ENCODE results near the gene CDC42BPB.
A peak's percentile ranks its signal among the peaks of the same experiment; 100 is the strongest.

CDC42BPB gene

DNA sequence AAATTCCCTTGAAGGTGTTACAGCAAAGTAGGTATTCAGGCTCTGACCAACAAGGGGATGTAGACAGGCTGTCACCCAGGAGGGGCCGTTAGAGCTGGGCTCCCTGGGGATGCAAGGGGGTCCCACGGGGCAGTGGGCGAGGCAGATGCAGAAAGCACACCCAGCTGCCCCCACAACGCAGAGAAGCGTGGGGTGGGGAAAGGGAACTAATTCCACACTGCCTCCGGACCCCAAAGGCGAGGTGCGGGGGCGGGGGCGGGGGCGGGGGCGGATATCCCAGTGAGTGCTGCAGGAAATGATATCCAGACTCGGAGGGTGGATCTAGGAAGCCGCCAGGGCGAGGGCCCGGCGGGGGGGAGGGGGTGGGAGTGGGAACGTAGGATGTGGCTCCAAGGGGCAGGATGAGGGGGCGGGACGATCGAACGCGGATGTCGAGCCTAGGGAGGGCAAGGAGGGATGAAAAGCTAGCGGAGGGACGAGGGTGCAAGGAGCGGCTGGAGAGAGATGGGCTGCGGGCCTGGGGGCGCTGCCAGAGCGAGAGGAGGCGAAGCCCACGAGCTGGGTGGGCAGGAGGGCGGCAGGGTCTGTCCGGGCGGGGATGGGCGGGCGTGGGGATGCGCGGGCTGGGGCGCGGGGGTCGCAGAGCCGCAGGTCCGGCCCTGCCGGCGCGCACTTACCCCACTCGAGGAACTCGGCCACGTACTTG lies 874 bp downstream of the CDC42BPB start:
- Histone ChIP-seq H3K27ac (ENCODE audit: extremely low read depth, low read depth, low read length) (peak overlapping the region; percentile 92), H3K4me1 (ENCODE audit: control insufficient read depth, insufficient read depth, low read length) (peaks cover 9% of the 10 kb centered on the region; the same call in 1 of the 2 replicates), H3K4me3 (ENCODE audit: low read depth, low read length) (peak overlapping the region; percentile 97), H3K9me3 (ENCODE audit: control insufficient read depth, insufficient read depth, low read depth, low read length) (no peaks in the 10 kb centered on the region), H3K36me3 (ENCODE audit: control insufficient read depth in 2 of 2, insufficient read depth in 1 of 2, low read length in 2 of 2) (no peaks in the 10 kb centered on the region)
- ChIA-PET CTCF (interaction anchor here (1.4 kb wide), 1 partner anchor 18 kb away, joined by 4 read pairs; no protein-coding TSS in a partner anchor), POLR2A (interaction anchor here (0.7 to 0.9 kb wide), 2 partner anchors 13 to 80 kb away, joined by 3 to 4 read pairs; no protein-coding TSS in a partner anchor)
- TF ChIP-seq TRIM28 (IDR thresholded peaks at IDR 0.05; ENCODE audit: borderline replicate concordance, low read length): no peak
- no peak for TF ChIP-seq ZNF510 (tag by site-specific recombination; IDR thresholded peaks at IDR 0.05; ENCODE audit: insufficient replicate concordance)
- TF ChIP-seq SCRT1 (tag by site-specific recombination; IDR thresholded peaks at IDR 0.05; ENCODE audit: borderline replicate concordance): no peak
- peak; percentile 32; the same call in 1 of the 2 replicates for TF ChIP-seq ZNF341 (tag by site-specific recombination; IDR thresholded peaks at IDR 0.05; ENCODE audit: low read depth)
- TF ChIP-seq ZNF16 (tag by site-specific recombination; IDR thresholded peaks at IDR 0.05; ENCODE audit: low read depth): no peak
- TF ChIP-seq, protein P1, sequence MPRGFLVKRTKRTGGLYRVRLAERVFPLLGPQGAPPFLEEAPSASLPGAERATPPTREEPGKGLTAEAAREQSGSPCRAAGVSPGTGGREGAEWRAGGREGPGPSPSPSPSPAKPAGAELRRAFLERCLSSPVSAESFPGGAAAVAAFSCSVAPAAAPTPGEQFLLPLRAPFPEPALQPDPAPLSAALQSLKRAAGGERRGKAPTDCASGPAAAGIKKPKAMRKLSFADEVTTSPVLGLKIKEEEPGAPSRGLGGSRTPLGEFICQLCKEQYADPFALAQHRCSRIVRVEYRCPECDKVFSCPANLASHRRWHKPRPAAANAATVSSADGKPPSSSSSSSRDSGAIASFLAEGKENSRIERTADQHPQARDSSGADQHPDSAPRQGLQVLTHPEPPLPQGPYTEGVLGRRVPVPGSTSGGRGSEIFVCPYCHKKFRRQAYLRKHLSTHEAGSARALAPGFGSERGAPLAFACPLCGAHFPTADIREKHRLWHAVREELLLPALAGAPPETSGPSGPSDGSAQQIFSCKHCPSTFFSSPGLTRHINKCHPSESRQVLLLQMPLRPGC (tag by site-specific recombination; IDR thresholded peaks at IDR 0.05): no peak
- TF ChIP-seq ZNF514 (tag by site-specific recombination; IDR thresholded peaks at IDR 0.05): no peak
- TF ChIP-seq ZNF23 (tag by site-specific recombination; IDR thresholded peaks at IDR 0.05; ENCODE audit: borderline replicate concordance): no peak
- TF ChIP-seq, protein P2, sequence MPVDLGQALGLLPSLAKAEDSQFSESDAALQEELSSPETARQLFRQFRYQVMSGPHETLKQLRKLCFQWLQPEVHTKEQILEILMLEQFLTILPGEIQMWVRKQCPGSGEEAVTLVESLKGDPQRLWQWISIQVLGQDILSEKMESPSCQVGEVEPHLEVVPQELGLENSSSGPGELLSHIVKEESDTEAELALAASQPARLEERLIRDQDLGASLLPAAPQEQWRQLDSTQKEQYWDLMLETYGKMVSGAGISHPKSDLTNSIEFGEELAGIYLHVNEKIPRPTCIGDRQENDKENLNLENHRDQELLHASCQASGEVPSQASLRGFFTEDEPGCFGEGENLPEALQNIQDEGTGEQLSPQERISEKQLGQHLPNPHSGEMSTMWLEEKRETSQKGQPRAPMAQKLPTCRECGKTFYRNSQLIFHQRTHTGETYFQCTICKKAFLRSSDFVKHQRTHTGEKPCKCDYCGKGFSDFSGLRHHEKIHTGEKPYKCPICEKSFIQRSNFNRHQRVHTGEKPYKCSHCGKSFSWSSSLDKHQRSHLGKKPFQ (tag by site-specific recombination; IDR thresholded peaks at IDR 0.05): no peak
- TF ChIP-seq KLF8 (tag by site-specific recombination; IDR thresholded peaks at IDR 0.05): peak; percentile 73
- TF ChIP-seq, protein P3, sequence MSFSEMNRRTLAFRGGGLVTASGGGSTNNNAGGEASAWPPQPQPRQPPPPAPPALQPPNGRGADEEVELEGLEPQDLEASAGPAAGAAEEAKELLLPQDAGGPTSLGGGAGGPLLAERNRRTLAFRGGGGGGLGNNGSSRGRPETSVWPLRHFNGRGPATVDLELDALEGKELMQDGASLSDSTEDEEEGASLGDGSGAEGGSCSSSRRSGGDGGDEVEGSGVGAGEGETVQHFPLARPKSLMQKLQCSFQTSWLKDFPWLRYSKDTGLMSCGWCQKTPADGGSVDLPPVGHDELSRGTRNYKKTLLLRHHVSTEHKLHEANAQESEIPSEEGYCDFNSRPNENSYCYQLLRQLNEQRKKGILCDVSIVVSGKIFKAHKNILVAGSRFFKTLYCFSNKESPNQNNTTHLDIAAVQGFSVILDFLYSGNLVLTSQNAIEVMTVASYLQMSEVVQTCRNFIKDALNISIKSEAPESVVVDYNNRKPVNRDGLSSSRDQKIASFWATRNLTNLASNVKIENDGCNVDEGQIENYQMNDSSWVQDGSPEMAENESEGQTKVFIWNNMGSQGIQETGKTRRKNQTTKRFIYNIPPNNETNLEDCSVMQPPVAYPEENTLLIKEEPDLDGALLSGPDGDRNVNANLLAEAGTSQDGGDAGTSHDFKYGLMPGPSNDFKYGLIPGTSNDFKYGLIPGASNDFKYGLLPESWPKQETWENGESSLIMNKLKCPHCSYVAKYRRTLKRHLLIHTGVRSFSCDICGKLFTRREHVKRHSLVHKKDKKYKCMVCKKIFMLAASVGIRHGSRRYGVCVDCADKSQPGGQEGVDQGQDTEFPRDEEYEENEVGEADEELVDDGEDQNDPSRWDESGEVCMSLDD (tag by site-specific recombination; IDR thresholded peaks at IDR 0.05): no peak
- TF ChIP-seq GFI1B (tag by site-specific recombination; IDR thresholded peaks at IDR 0.05): no peak
- no peak for TF ChIP-seq ZNF274 (IDR thresholded peaks at IDR 0.05; ENCODE audit: low read length)
- no peak for TF ChIP-seq ZNF274 (tag by site-specific recombination; IDR thresholded peaks at IDR 0.05; ENCODE audit: borderline replicate concordance)
- TF ChIP-seq, protein P4, sequence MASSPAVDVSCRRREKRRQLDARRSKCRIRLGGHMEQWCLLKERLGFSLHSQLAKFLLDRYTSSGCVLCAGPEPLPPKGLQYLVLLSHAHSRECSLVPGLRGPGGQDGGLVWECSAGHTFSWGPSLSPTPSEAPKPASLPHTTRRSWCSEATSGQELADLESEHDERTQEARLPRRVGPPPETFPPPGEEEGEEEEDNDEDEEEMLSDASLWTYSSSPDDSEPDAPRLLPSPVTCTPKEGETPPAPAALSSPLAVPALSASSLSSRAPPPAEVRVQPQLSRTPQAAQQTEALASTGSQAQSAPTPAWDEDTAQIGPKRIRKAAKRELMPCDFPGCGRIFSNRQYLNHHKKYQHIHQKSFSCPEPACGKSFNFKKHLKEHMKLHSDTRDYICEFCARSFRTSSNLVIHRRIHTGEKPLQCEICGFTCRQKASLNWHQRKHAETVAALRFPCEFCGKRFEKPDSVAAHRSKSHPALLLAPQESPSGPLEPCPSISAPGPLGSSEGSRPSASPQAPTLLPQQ (tag by site-specific recombination; IDR thresholded peaks at IDR 0.05): 0 out of 2 replicates have a peak, but pooled peaks have one; percentile 13
- TF ChIP-seq ZNF654 (tag by site-specific recombination; IDR thresholded peaks at IDR 0.05; ENCODE audit: low read depth): no peak
- TF ChIP-seq, protein P5, sequence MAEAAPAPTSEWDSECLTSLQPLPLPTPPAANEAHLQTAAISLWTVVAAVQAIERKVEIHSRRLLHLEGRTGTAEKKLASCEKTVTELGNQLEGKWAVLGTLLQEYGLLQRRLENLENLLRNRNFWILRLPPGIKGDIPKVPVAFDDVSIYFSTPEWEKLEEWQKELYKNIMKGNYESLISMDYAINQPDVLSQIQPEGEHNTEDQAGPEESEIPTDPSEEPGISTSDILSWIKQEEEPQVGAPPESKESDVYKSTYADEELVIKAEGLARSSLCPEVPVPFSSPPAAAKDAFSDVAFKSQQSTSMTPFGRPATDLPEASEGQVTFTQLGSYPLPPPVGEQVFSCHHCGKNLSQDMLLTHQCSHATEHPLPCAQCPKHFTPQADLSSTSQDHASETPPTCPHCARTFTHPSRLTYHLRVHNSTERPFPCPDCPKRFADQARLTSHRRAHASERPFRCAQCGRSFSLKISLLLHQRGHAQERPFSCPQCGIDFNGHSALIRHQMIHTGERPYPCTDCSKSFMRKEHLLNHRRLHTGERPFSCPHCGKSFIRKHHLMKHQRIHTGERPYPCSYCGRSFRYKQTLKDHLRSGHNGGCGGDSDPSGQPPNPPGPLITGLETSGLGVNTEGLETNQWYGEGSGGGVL (tag by site-specific recombination; IDR thresholded peaks at IDR 0.05): peak; percentile 92
- TF ChIP-seq ZNF626 (tag by site-specific recombination; IDR thresholded peaks at IDR 0.05): no peak
- TF ChIP-seq, protein P6, sequence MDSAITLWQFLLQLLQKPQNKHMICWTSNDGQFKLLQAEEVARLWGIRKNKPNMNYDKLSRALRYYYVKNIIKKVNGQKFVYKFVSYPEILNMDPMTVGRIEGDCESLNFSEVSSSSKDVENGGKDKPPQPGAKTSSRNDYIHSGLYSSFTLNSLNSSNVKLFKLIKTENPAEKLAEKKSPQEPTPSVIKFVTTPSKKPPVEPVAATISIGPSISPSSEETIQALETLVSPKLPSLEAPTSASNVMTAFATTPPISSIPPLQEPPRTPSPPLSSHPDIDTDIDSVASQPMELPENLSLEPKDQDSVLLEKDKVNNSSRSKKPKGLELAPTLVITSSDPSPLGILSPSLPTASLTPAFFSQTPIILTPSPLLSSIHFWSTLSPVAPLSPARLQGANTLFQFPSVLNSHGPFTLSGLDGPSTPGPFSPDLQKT (IDR thresholded peaks at IDR 0.05; ENCODE audit: borderline replicate concordance, low read depth, low read length): no peak
- TF ChIP-seq ZFHX2 (tag by site-specific recombination; conservative IDR thresholded peaks at IDR 0.05): peak; percentile 94
- TF ChIP-seq ZNF211 (tag by site-specific recombination; IDR thresholded peaks at IDR 0.05; ENCODE audit: low read depth): no peak
- TF ChIP-seq ZNF623 (tag by site-specific recombination; IDR thresholded peaks at IDR 0.05): no peak
